HCT116 (cell line): ENCODE measurements around the gene OR6P1. TPM values are rescaled to one million over a fixed set of nuclear protein-coding genes. Genes with fewer than 3 reads are reported as not detected.

Source experiments
- ATAC-seq: fragments of 200-7000 bp; cut with Tn5 transposase; 2 replicates; pipeline ENCODE4 v1.9.1; 2020; ENCODE audit warnings: mild to moderate bottlenecking, moderate library complexity
- BruUV-seq: library from RNA; stranded (reverse); fragments of 400-500 nt; replicated peaks from 2 replicates; lab custom pipeline; 2021; lab: Mats Ljungman, UMichigan
- CTCF ChIA-PET: fragments of 300-600 bp; sonication (Branson Sonifier 250); formaldehyde crosslinking; loops from one replicate; lab custom pipeline; 2021; ENCODE audit warnings: antibody characterized with exemption; lab: Charles Lee
- POLR2A ChIA-PET: fragments of 300-600, 350-600 bp; sonication (Branson Sonifier 250); formaldehyde crosslinking; loops from one replicate; lab custom pipeline; 2021; ENCODE audit warnings: antibody characterized with exemption; lab: Charles Lee
- RAD21 ChIA-PET, 2 experiments: fragments of 300-600 bp; sonication (Branson Sonifier 250); formaldehyde crosslinking; loops; one replicate each; lab custom pipeline; 2023; ENCODE audit warnings: low total read pairs in 2 of 2; ENCODE audit not compliant: uncharacterized antibody in 2 of 2, unreplicated experiment in 2 of 2, low non-redundant PET in 1 of 2; lab: Charles Lee
- DNase-seq: peaks from one replicate; pipeline ENCODE4 v3.0.0-alpha.2; 2010; ENCODE audit warnings: low read depth, low spot score
- H2AFZ ChIP-seq: fragments of 200-600 bp; shearing (Covaris generic), sonication (generic); 2 replicates; pipeline ENCODE4 v1.6.1; 2017; ENCODE audit warnings: low read depth, mixed run types, mixed read lengths, antibody characterized with exemption, low read length; ENCODE audit not compliant: poor library complexity, severe bottlenecking
- H3K27ac ChIP-seq: 2 replicates; pipeline ENCODE4 v1.5.1; 2012; ENCODE audit warnings: low read depth, low read length
- H3K27me3 ChIP-seq: fragments of 200-600 bp; sonication (generic); 2 replicates; pipeline ENCODE4 v1.6.1; 2016; ENCODE audit warnings: mixed run types, low read length, mixed read lengths; ENCODE audit not compliant: insufficient read depth
- H3K36me3 ChIP-seq, 2 experiments: fragments of 200-500 bp in 1 of 2; fragments of 200-600 bp in 1 of 2; sonication (Bioruptor generic) in 1 of 2; sonication (generic) in 1 of 2; 2 replicates each; pipeline versions ENCODE4 v1.5.1 to v1.6.1; 2014 to 2016; ENCODE audit warnings: low read length in 2 of 2, inconsistent platforms in 1 of 2, mixed read lengths in 1 of 2, mixed run types in 1 of 2; ENCODE audit not compliant: insufficient read depth in 2 of 2, control insufficient read depth in 1 of 2
- H3K4me1 ChIP-seq, 2 experiments: fragments of 200-600 bp in 1 of 2; sonication (generic) in 1 of 2; 2 replicates each; pipeline versions ENCODE4 v1.5.1 to v1.6.1; 2012 to 2017; ENCODE audit warnings: low read length in 2 of 2, inconsistent platforms in 1 of 2, mild to moderate bottlenecking in 1 of 2, mixed read lengths in 1 of 2, mixed run types in 1 of 2, moderate library complexity in 1 of 2; ENCODE audit not compliant: insufficient read depth in 2 of 2, control insufficient read depth in 1 of 2
- H3K4me2 ChIP-seq: fragments of 200-600 bp; sonication (generic); 2 replicates; pipeline ENCODE4 v1.6.1; 2017; ENCODE audit warnings: mixed run types, low read length, mixed read lengths
- H3K4me3 ChIP-seq, 2 experiments: fragments of 200-600 bp in 1 of 2; sonication (generic) in 1 of 2; replicated peaks in 1 of 2; 2 replicates each; pipeline ENCODE4 v1.5.1; 2011 to 2016; ENCODE audit warnings: low read length in 2 of 2, control low read depth in 1 of 2, low read depth in 1 of 2, mild to moderate bottlenecking in 1 of 2, mixed read lengths in 1 of 2, mixed run types in 1 of 2
- H3K79me2 ChIP-seq: fragments of 200-600 bp; sonication (generic); 2 replicates; pipeline ENCODE4 v1.6.1; 2017; ENCODE audit warnings: mild to moderate bottlenecking, mixed run types, low read length, moderate library complexity, mixed read lengths; ENCODE audit not compliant: insufficient read depth
- H3K9ac ChIP-seq: fragments of 200-600 bp; sonication (generic); 2 replicates; pipeline ENCODE4 v1.6.1; 2016; ENCODE audit warnings: low read length, mixed read lengths
- H3K9me2 ChIP-seq: fragments of 200-600 bp; sonication (generic), shearing (Covaris generic); 2 replicates; pipeline ENCODE4 v1.6.1; 2017; ENCODE audit warnings: mixed run types, mild to moderate bottlenecking, moderate library complexity; ENCODE audit not compliant: insufficient read depth
- H3K9me3 ChIP-seq, 2 experiments: fragments of 200-500 bp in 1 of 2; fragments of 200-600 bp in 1 of 2; sonication (Bioruptor generic) in 1 of 2; sonication (generic) in 1 of 2; 2 replicates each; pipeline ENCODE4 v1.6.1; 2014 to 2017; ENCODE audit warnings: low read length in 2 of 2, mixed read lengths in 2 of 2, inconsistent platforms in 1 of 2, low read depth in 1 of 2, mild to moderate bottlenecking in 1 of 2, mixed run types in 1 of 2, moderate library complexity in 1 of 2; ENCODE audit not compliant: control insufficient read depth in 1 of 2, insufficient read depth in 1 of 2
- H4K20me1 ChIP-seq: fragments of 200-600 bp; sonication (generic), shearing (Covaris generic); 2 replicates; pipeline ENCODE4 v1.6.1; 2017; ENCODE audit warnings: mixed run types, mild to moderate bottlenecking, moderate library complexity; ENCODE audit not compliant: insufficient read depth
- ATF3 ChIP-seq: IDR thresholded peaks from 2 replicates; pipeline ENCODE4 v1.6.1; 2012
- CBX3 ChIP-seq: IDR thresholded peaks from 2 replicates; pipeline ENCODE4 v1.6.1; 2012; ENCODE audit warnings: low read depth
- CEBPB ChIP-seq: IDR thresholded peaks from 2 replicates; pipeline ENCODE4 v1.6.1; 2012; ENCODE audit warnings: low read depth
- CTCF ChIP-seq, 3 experiments: fragments of 200-600 bp in 1 of 3; sonication (generic) in 1 of 3; IDR thresholded peaks in 2 of 3; conservative IDR thresholded peaks in 1 of 3; 2 replicates each; pipeline ENCODE4 v1.5.1; 2012 to 2017; ENCODE audit warnings: low read depth in 2 of 3, low read length in 2 of 3, antibody characterized with exemption in 1 of 3, borderline replicate concordance in 1 of 3, control low read depth in 1 of 3, mild to moderate bottlenecking in 1 of 3, mixed read lengths in 1 of 3, mixed run types in 1 of 3, moderate library complexity in 1 of 3; ENCODE audit not compliant: insufficient read depth in 1 of 3
- EGR1 ChIP-seq: IDR thresholded peaks from 2 replicates; pipeline ENCODE4 v1.6.1; 2012; ENCODE audit warnings: low read depth
- EZH2 ChIP-seq: fragments of 200-600 bp; sonication (generic); IDR thresholded peaks from 2 replicates; pipeline ENCODE4 v1.6.1; 2017; ENCODE audit warnings: antibody characterized with exemption, mixed run types
- EZH2phosphoT487 ChIP-seq: fragments of 200-600 bp; IDR thresholded peaks from 2 replicates; pipeline ENCODE4 v1.6.1; 2018; ENCODE audit warnings: antibody characterized with exemption, borderline replicate concordance
- FOSL1 ChIP-seq: IDR thresholded peaks from 2 replicates; pipeline ENCODE4 v1.6.1; 2012; ENCODE audit warnings: low read depth
- JUND ChIP-seq: IDR thresholded peaks from 2 replicates; pipeline ENCODE4 v1.6.1; 2012
- MAX ChIP-seq: IDR thresholded peaks from 2 replicates; pipeline ENCODE4 v1.6.1; 2012
- POLR2A ChIP-seq: IDR thresholded peaks from 2 replicates; pipeline ENCODE4 v1.7.0; 2011; ENCODE audit warnings: borderline replicate concordance; ENCODE audit not compliant: insufficient read depth, insufficient read length; ENCODE audit errors: extremely low read depth
- POLR2AphosphoS5 ChIP-seq: IDR thresholded peaks from 2 replicates; pipeline ENCODE4 v1.6.1; 2011; ENCODE audit warnings: mild to moderate bottlenecking, low read depth, low read length, moderate library complexity
- RAD21 ChIP-seq: IDR thresholded peaks from 2 replicates; pipeline ENCODE4 v1.6.1; 2012; ENCODE audit warnings: low read depth, mild to moderate bottlenecking
- REST ChIP-seq: IDR thresholded peaks from 2 replicates; pipeline ENCODE4 v1.6.1; 2012; ENCODE audit warnings: low read depth
- SP1 ChIP-seq: IDR thresholded peaks from 2 replicates; pipeline ENCODE4 v1.6.1; 2012; ENCODE audit warnings: low read depth
- SRF ChIP-seq: IDR thresholded peaks from 2 replicates; pipeline ENCODE4 v1.6.1; 2012; ENCODE audit warnings: low read depth
- YY1 ChIP-seq: IDR thresholded peaks from 2 replicates; pipeline ENCODE4 v1.6.1; 2011; ENCODE audit warnings: low read length, low read depth, moderate library complexity, mild to moderate bottlenecking; ENCODE audit not compliant: insufficient replicate concordance; ENCODE audit errors: extremely low read depth
- ZBTB33 ChIP-seq: IDR thresholded peaks from 2 replicates; pipeline ENCODE4 v1.6.1; 2011; ENCODE audit warnings: mild to moderate bottlenecking, low read length, moderate library complexity; ENCODE audit not compliant: insufficient replicate concordance; ENCODE audit errors: extremely low read depth
- ZFX ChIP-seq: fragments of 450-650 bp; IDR thresholded peaks from 2 replicates; pipeline ENCODE4 v1.6.1; 2017
- ZNF274 ChIP-seq: fragments of 200-500 bp; sonication (Bioruptor generic); IDR thresholded peaks from 2 replicates; pipeline ENCODE4 v1.6.1; 2014; ENCODE audit warnings: mild to moderate bottlenecking, low read depth, low read length, inconsistent platforms
- intact Hi-C: fragments of 100-400 bp; cut with micrococcal nuclease; formaldehyde crosslinking; loops from 2 replicates; pipeline ENCODE4 v1.10.0; 2022
- total RNA-seq: library from RNA; stranded (reverse); gene quantifications from one replicate; pipeline ENCODE4 v1.2.1, GENCODE V29; 2021; ENCODE audit not compliant: unreplicated experiment

The OR6P1 gene
- total RNA-seq, 1 experiment from 2014 or later = not detected

- H3K4me3 ChIP-seq = no peak within 1 kb of the TSS
- ChIA-PET POLR2A (no interaction called here), CTCF (no interaction called here), RAD21 (no interaction called here)
- intact Hi-C loops = no loop called here
- H3K27me3 ChIP-seq = no peaks in the 10 kb centered on the region
- no peak within 1 kb of the TSS for H3K9ac ChIP-seq
- no peaks in the 10 kb centered on the region for H3K36me3 ChIP-seq
- no peak within 1 kb of the TSS for H3K27ac ChIP-seq
- no peaks in the 10 kb centered on the region for H3K9me2 ChIP-seq
- no peak within 1 kb of the TSS for H2AFZ ChIP-seq
- DNase-seq = no peak
- H4K20me1 ChIP-seq = no peaks in the 10 kb centered on the region
- no peaks in the 10 kb centered on the region for H3K79me2 ChIP-seq
- no peaks in the 10 kb centered on the region for H3K9me3 ChIP-seq
- no peaks in the 10 kb centered on the region for H3K4me1 ChIP-seq
- no peak for TF ChIP-seq YY1
- TF ChIP-seq CBX3 = no peak
- TF ChIP-seq CEBPB = no peak
- no peak for TF ChIP-seq ATF3
- TF ChIP-seq ZBTB33 = no peak
- no peak for TF ChIP-seq MAX
- TF ChIP-seq REST = no peak
- TF ChIP-seq JUND = no peak
- TF ChIP-seq ZFX = no peak
- no peak for TF ChIP-seq POLR2A
- TF ChIP-seq RAD21 = no peak
- no peak for TF ChIP-seq POLR2AphosphoS5
- no peak for TF ChIP-seq EGR1
- no peak for TF ChIP-seq ZNF274
- TF ChIP-seq EZH2 = no peak
- TF ChIP-seq EZH2phosphoT487 = no peak
- no peak for TF ChIP-seq FOSL1
- TF ChIP-seq SRF = no peak
- no peak for TF ChIP-seq CTCF (IDR thresholded peaks at IDR 0.05 in 2 of 3, conservative IDR thresholded peaks at IDR 0.05 in 1 of 3; ENCODE audit: borderline replicate concordance in 1 of 3, insufficient read depth in 1 of 3, low read depth in 2 of 3, low read length in 2 of 3)
- no peak for TF ChIP-seq SP1
- TF ChIP-seq, all 23 proteins: peak for 0
- no peak within 1 kb of the TSS for H3K4me2 ChIP-seq
- no peak for ATAC-seq
- no TSS peak for BruUV-seq
These were observed 9.4 kb upstream of the OR6P1 start, which contains the start of gene OR10X1 for GRCh38 chr1:158579733-158580132. Gene OR10X1 (minus strand): TSS chr1:158579899. CDS start chr1:158579899, 0 bp downstream.
